ENCODE measurements around the gene CCP110.

DNA sequence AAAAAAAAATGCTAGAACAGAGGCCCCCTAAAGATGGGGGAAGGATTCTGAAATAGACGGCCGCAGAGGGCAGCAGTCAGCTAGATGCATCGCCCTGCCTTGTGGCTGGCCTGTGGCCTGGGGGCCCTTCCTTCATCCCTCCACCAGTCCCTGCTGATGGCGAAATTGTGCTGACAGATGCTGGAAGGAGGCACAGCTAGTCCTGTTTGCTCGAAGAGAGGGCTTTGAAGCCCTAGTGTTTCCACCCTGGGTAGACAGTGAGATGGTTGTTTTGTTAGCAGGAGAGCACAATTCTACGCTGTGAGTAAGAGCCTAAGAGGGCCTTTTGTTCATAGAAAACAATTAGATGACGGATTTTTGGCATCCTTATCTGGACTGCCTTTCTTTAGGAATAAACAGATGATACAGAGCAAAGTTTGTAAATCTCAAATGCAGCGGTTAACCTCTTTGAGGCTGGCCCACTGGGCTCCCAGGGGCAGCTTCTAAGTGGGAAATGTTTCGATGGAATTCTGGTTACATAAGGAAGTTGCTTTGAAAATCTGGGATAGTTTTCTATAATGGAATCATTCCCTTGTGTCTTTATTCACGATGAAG lies 54.7 kb downstream of the CCP110 start:
- TF ChIP-seq EZH2 (IDR thresholded peaks at IDR 0.05; ENCODE audit: borderline replicate concordance): no peak
- TF ChIP-seq, protein P1, sequence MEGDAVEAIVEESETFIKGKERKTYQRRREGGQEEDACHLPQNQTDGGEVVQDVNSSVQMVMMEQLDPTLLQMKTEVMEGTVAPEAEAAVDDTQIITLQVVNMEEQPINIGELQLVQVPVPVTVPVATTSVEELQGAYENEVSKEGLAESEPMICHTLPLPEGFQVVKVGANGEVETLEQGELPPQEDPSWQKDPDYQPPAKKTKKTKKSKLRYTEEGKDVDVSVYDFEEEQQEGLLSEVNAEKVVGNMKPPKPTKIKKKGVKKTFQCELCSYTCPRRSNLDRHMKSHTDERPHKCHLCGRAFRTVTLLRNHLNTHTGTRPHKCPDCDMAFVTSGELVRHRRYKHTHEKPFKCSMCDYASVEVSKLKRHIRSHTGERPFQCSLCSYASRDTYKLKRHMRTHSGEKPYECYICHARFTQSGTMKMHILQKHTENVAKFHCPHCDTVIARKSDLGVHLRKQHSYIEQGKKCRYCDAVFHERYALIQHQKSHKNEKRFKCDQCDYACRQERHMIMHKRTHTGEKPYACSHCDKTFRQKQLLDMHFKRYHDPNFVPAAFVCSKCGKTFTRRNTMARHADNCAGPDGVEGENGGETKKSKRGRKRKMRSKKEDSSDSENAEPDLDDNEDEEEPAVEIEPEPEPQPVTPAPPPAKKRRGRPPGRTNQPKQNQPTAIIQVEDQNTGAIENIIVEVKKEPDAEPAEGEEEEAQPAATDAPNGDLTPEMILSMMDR (IDR thresholded peaks at IDR 0.05; ENCODE audit: poor library complexity): no peak
- no peak for TF ChIP-seq EZH2phosphoT487 (IDR thresholded peaks at IDR 0.05; ENCODE audit: low read depth, severe bottlenecking, unreplicated experiment)
